Measurements from ENCODE around the gene DHX35. TPM values are rescaled to one million over a fixed set of nuclear protein-coding genes. Genes with fewer than 3 reads are reported as not detected.

Gene DHX35
- total and polyA plus RNA-seq, 10 of the 15 experiments (the other 5 are each of a cell fraction or from before 2014, with no cell fraction given): 4.3 to 21.6 (median 14.9) TPM

DNA sequence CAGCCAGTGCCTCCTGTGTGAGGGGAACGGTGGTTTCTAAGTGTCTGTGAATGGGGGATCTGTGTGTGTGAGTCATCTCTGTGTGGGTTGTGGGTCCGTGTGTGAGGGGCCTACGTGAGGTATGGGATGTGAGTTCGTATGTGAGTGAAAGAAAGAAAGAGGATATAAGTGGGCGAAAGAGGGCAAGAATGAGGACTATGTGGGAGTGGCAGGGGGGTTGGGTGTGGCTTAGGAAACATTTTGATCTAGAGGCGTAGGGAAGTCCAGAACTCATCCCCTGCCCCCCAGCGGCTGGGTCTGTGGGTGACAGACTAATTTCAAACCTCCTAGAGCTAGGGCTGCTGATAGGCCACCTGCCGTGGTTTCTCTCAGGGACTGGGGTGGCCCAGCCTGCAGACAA is 35.5 kb downstream of the DHX35 start (continued):
- TF ChIP-seq SPI1 (IDR thresholded peaks at IDR 0.05; ENCODE audit: borderline replicate concordance, insufficient read depth, low read depth, low read length) (peak; percentile 53; the same call in 1 of the 2 replicates), SRF (IDR thresholded peaks at IDR 0.05; ENCODE audit: low read depth in 2 of 2, low read length in 2 of 2) (no peak), KLF5 (IDR thresholded peaks at IDR 0.05; ENCODE audit: partially characterized antibody) (no peak), SMAD1 (IDR thresholded peaks at IDR 0.05; ENCODE audit: low read depth, partially characterized antibody) (peak; percentile 54), RFX5 (IDR thresholded peaks at IDR 0.05; ENCODE audit: low read depth, low read length) (no peak), RAD51 (IDR thresholded peaks at IDR 0.05) (no peak), ATF7 (IDR thresholded peaks at IDR 0.05; ENCODE audit: low read depth) (peak; percentile 97), MTA3 (IDR thresholded peaks at IDR 0.05; ENCODE audit: borderline replicate concordance, low read length) (0 out of 2 replicates have a peak, but pooled peaks have one; percentile 68), NFIC (IDR thresholded peaks at IDR 0.05; ENCODE audit: low read depth, low read length) (peak; percentile 76), CREB1 (IDR thresholded peaks at IDR 0.05; ENCODE audit: low read depth) (peak; percentile 42; the same call in 1 of the 2 replicates), CBFB (IDR thresholded peaks at IDR 0.05; ENCODE audit: low read depth) (peak; percentile 70; the same call in 1 of the 2 replicates), BHLHE40 (IDR thresholded peaks at IDR 0.05; ENCODE audit: borderline replicate concordance in 1 of 2, low read depth in 2 of 2, low read length in 1 of 2) (peak in 1 of 2 experiments; percentile 35; a peak in 2 of 4 replicates), NR2F1 (conservative IDR thresholded peaks at IDR 0.05) (peak; percentile 45; the same call in 1 of the 2 replicates), SREBF2 (IDR thresholded peaks at IDR 0.05; ENCODE audit: low read length) (no peak), LARP7 (IDR thresholded peaks at IDR 0.05) (no peak), EED (IDR thresholded peaks at IDR 0.05; ENCODE audit: low read depth) (peak; percentile 90), NRF1 (conservative IDR thresholded peaks at IDR 0.05; ENCODE audit: low read depth, low read length) (no peak), SMC3 (IDR thresholded peaks at IDR 0.05; ENCODE audit: borderline replicate concordance, low read length) (peak; percentile 55; the same call in 1 of the 2 replicates), NBN (IDR thresholded peaks at IDR 0.05) (peak; percentile 99), GABPA (IDR thresholded peaks at IDR 0.05; ENCODE audit: low read depth) (0 out of 2 replicates have a peak, but pooled peaks have one; percentile 23)
- TF ChIP-seq, protein P1, sequence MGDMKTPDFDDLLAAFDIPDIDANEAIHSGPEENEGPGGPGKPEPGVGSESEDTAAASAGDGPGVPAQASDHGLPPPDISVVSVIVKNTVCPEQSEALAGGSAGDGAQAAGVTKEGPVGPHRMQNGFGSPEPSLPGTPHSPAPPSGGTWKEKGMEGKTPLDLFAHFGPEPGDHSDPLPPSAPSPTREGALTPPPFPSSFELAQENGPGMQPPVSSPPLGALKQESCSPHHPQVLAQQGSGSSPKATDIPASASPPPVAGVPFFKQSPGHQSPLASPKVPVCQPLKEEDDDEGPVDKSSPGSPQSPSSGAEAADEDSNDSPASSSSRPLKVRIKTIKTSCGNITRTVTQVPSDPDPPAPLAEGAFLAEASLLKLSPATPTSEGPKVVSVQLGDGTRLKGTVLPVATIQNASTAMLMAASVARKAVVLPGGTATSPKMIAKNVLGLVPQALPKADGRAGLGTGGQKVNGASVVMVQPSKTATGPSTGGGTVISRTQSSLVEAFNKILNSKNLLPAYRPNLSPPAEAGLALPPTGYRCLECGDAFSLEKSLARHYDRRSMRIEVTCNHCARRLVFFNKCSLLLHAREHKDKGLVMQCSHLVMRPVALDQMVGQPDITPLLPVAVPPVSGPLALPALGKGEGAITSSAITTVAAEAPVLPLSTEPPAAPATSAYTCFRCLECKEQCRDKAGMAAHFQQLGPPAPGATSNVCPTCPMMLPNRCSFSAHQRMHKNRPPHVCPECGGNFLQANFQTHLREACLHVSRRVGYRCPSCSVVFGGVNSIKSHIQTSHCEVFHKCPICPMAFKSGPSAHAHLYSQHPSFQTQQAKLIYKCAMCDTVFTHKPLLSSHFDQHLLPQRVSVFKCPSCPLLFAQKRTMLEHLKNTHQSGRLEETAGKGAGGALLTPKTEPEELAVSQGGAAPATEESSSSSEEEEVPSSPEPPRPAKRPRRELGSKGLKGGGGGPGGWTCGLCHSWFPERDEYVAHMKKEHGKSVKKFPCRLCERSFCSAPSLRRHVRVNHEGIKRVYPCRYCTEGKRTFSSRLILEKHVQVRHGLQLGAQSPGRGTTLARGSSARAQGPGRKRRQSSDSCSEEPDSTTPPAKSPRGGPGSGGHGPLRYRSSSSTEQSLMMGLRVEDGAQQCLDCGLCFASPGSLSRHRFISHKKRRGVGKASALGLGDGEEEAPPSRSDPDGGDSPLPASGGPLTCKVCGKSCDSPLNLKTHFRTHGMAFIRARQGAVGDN (IDR thresholded peaks at IDR 0.05): peak; percentile 40; the same call in 1 of the 2 replicates
- TF ChIP-seq, protein P2, sequence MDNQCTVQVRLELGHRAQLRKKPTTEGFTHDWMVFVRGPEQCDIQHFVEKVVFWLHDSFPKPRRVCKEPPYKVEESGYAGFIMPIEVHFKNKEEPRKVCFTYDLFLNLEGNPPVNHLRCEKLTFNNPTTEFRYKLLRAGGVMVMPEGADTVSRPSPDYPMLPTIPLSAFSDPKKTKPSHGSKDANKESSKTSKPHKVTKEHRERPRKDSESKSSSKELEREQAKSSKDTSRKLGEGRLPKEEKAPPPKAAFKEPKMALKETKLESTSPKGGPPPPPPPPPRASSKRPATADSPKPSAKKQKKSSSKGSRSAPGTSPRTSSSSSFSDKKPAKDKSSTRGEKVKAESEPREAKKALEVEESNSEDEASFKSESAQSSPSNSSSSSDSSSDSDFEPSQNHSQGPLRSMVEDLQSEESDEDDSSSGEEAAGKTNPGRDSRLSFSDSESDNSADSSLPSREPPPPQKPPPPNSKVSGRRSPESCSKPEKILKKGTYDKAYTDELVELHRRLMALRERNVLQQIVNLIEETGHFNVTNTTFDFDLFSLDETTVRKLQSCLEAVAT (IDR thresholded peaks at IDR 0.05): peak; percentile 95
- TF ChIP-seq, protein P3, sequence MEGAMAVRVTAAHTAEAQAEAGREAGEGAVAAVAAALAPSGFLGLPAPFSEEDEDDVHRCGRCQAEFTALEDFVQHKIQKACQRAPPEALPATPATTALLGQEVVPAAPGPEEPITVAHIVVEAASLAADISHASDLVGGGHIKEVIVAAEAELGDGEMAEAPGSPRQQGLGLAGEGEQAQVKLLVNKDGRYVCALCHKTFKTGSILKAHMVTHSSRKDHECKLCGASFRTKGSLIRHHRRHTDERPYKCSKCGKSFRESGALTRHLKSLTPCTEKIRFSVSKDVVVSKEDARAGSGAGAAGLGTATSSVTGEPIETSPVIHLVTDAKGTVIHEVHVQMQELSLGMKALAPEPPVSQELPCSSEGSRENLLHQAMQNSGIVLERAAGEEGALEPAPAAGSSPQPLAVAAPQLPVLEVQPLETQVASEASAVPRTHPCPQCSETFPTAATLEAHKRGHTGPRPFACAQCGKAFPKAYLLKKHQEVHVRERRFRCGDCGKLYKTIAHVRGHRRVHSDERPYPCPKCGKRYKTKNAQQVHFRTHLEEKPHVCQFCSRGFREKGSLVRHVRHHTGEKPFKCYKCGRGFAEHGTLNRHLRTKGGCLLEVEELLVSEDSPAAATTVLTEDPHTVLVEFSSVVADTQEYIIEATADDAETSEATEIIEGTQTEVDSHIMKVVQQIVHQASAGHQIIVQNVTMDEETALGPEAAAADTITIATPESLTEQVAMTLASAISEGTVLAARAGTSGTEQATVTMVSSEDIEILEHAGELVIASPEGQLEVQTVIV (IDR thresholded peaks at IDR 0.05; ENCODE audit: borderline replicate concordance, partially characterized antibody): peak; percentile 30
- TF ChIP-seq, protein P4, sequence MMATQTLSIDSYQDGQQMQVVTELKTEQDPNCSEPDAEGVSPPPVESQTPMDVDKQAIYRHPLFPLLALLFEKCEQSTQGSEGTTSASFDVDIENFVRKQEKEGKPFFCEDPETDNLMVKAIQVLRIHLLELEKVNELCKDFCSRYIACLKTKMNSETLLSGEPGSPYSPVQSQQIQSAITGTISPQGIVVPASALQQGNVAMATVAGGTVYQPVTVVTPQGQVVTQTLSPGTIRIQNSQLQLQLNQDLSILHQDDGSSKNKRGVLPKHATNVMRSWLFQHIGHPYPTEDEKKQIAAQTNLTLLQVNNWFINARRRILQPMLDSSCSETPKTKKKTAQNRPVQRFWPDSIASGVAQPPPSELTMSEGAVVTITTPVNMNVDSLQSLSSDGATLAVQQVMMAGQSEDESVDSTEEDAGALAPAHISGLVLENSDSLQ (IDR thresholded peaks at IDR 0.05): peak; percentile 87
